Dendritic cell treated with granulocyte-macrophage colony-stimulating factor and Interleukin-4, amounts not matched to agents 40 ng/mL and 50 ng/mL, for 4 days (primary cell): ENCODE results near the gene TSC22D3.

Source experiments
- H3K27ac Mint-ChIP-seq: one replicate; pipeline ENCODE4 v1.8.0; 2022; ENCODE audit warnings: mild to moderate bottlenecking, mixed read lengths
- H3K27me3 Mint-ChIP-seq: one replicate; pipeline ENCODE4 v1.8.0; 2022; ENCODE audit warnings: mild to moderate bottlenecking, mixed read lengths
- H3K36me3 Mint-ChIP-seq: one replicate; pipeline ENCODE4 v1.8.0; 2022; ENCODE audit warnings: low read depth, mixed read lengths
- H3K4me1 Mint-ChIP-seq: one replicate; pipeline ENCODE4 v1.8.0; 2022; ENCODE audit warnings: low read depth, mixed read lengths
- H3K4me3 Mint-ChIP-seq: one replicate; pipeline ENCODE4 v1.8.0; 2022; ENCODE audit warnings: mild to moderate bottlenecking, moderate library complexity, mixed read lengths
- H3K9me3 Mint-ChIP-seq: one replicate; pipeline ENCODE4 v1.8.0; 2022; ENCODE audit warnings: mixed read lengths
- intact Hi-C: fragments of 100-400 bp; cut with micrococcal nuclease; formaldehyde crosslinking; loops from one replicate; pipeline ENCODE4 v1.15.0; 2022

Gene TSC22D3

GRCh38 chrX:107716118-107716684 is 59.4 kb downstream of the TSC22D3 start:
- H3K36me3 Mint-ChIP-seq = peaks cover 37% of the 10 kb centered on the region
- peaks cover 5% of the 10 kb centered on the region for H3K27me3 Mint-ChIP-seq
- no peaks in the 10 kb centered on the region for H3K9me3 Mint-ChIP-seq
- peak overlapping the region; percentile 96 for H3K4me3 Mint-ChIP-seq
- intact Hi-C loops = no loop called here
- H3K4me1 Mint-ChIP-seq = peaks cover 59% of the 10 kb centered on the region
- peak overlapping the region; percentile 91 for H3K27ac Mint-ChIP-seq

- Mint-ChIP-seq H3K27ac (peak overlapping the region; percentile 91), H3K4me1 (peaks cover 63% of the 10 kb centered on the region), H3K9me3 (no peaks in the 10 kb centered on the region), H3K27me3 (peaks cover 5% of the 10 kb centered on the region), H3K36me3 (peaks cover 37% of the 10 kb centered on the region), H3K4me3 (peak overlapping the region; percentile 96)
- intact Hi-C loops = no loop called here
These were observed 60.1 kb downstream of the TSC22D3 start for GRCh38 chrX:107715331-107716117.

- Mint-ChIP-seq H3K4me3 (no peak overlapping the region), H3K27ac (no peak overlapping the region), H3K27me3 (peaks cover 2% of the 10 kb centered on the region), H3K9me3 (no peaks in the 10 kb centered on the region), H3K4me1 (peaks cover 64% of the 10 kb centered on the region), H3K36me3 (peaks cover 37% of the 10 kb centered on the region)
- intact Hi-C loops = no loop called here
These were observed 61.2 kb downstream of the TSC22D3 start for GRCh38 chrX:107714206-107714891.

- intact Hi-C loops = no loop called here
- no peaks in the 10 kb centered on the region for H3K27me3 Mint-ChIP-seq
- peaks cover 37% of the 10 kb centered on the region for H3K36me3 Mint-ChIP-seq
- peak overlapping the region; percentile 98 for H3K27ac Mint-ChIP-seq
- H3K9me3 Mint-ChIP-seq = no peaks in the 10 kb centered on the region
- peaks cover 68% of the 10 kb centered on the region for H3K4me1 Mint-ChIP-seq
- H3K4me3 Mint-ChIP-seq = no peak overlapping the region
These were observed 61.9 kb downstream of the TSC22D3 start for GRCh38 chrX:107713543-107714205.

GRCh38 chrX:107713203-107713542 is 62.4 kb downstream of the TSC22D3 start:
- H3K36me3 Mint-ChIP-seq = peaks cover 37% of the 10 kb centered on the region
- H3K4me1 Mint-ChIP-seq = peaks cover 73% of the 10 kb centered on the region
- peak overlapping the region; percentile 98 for H3K27ac Mint-ChIP-seq
- no peaks in the 10 kb centered on the region for H3K9me3 Mint-ChIP-seq
- H3K4me3 Mint-ChIP-seq = no peak overlapping the region
- H3K27me3 Mint-ChIP-seq = no peaks in the 10 kb centered on the region
- intact Hi-C loops = no loop called here

- Mint-ChIP-seq H3K4me1 (peaks cover 75% of the 10 kb centered on the region), H3K4me3 (no peak overlapping the region), H3K27me3 (no peaks in the 10 kb centered on the region), H3K27ac (peak overlapping the region; percentile 98), H3K9me3 (no peaks in the 10 kb centered on the region), H3K36me3 (peaks cover 37% of the 10 kb centered on the region)
- intact Hi-C loops = no loop called here
These were observed 63.1 kb downstream of the TSC22D3 start for GRCh38 chrX:107712231-107713202.

GRCh38 chrX:107711521-107712181 is 63.9 kb downstream of the TSC22D3 start:
- H3K36me3 Mint-ChIP-seq = peaks cover 36% of the 10 kb centered on the region
- H3K9me3 Mint-ChIP-seq = no peaks in the 10 kb centered on the region
- no peaks in the 10 kb centered on the region for H3K27me3 Mint-ChIP-seq
- intact Hi-C loops = no loop called here
- peak overlapping the region; percentile 54 for H3K4me3 Mint-ChIP-seq
- H3K27ac Mint-ChIP-seq = peak overlapping the region; percentile 98
- H3K4me1 Mint-ChIP-seq = peaks cover 77% of the 10 kb centered on the region

GRCh38 chrX:107710617-107711391 is 64.8 kb downstream of the TSC22D3 start:
- Mint-ChIP-seq H3K27me3 (no peaks in the 10 kb centered on the region), H3K4me1 (peaks cover 80% of the 10 kb centered on the region)

GRCh38 chrX:107709266-107709806 is 66.3 kb downstream of the TSC22D3 start:
- Mint-ChIP-seq H3K27ac (peak overlapping the region; percentile 98), H3K27me3 (no peaks in the 10 kb centered on the region), H3K4me1 (peaks cover 70% of the 10 kb centered on the region), H3K4me3 (no peak overlapping the region), H3K9me3 (no peaks in the 10 kb centered on the region), H3K36me3 (peaks cover 15% of the 10 kb centered on the region)
- intact Hi-C loops = no loop called here

More at GRCh38 chrX:107710617-107711391, 64.8 kb downstream of the TSC22D3 start:
- H3K36me3 Mint-ChIP-seq = peaks cover 28% of the 10 kb centered on the region
- intact Hi-C loops = no loop called here
- H3K4me3 Mint-ChIP-seq = peak overlapping the region; percentile 54
- no peaks in the 10 kb centered on the region for H3K9me3 Mint-ChIP-seq
- peak overlapping the region; percentile 98 for H3K27ac Mint-ChIP-seq

GRCh38 chrX:107708762-107709161 is 66.8 kb downstream of the TSC22D3 start:
- H3K27ac Mint-ChIP-seq = peak overlapping the region; percentile 98
- intact Hi-C loops = no loop called here
- no peaks in the 10 kb centered on the region for H3K27me3 Mint-ChIP-seq
- peaks cover 9% of the 10 kb centered on the region for H3K36me3 Mint-ChIP-seq
- peaks cover 71% of the 10 kb centered on the region for H3K4me1 Mint-ChIP-seq
- no peaks in the 10 kb centered on the region for H3K9me3 Mint-ChIP-seq
- H3K4me3 Mint-ChIP-seq = no peak overlapping the region

GRCh38 chrX:107707866-107708265 is 67.7 kb downstream of the TSC22D3 start:
- Mint-ChIP-seq H3K27ac (no peak overlapping the region), H3K4me1 (peaks cover 62% of the 10 kb centered on the region)
- intact Hi-C loops = no loop called here

GRCh38 chrX:107706309-107706708 is 69.3 kb downstream of the TSC22D3 start:
- Mint-ChIP-seq H3K27me3 (no peaks in the 10 kb centered on the region), H3K27ac (peak overlapping the region; percentile 42), H3K4me1 (peaks cover 52% of the 10 kb centered on the region)

More at GRCh38 chrX:107707866-107708265, 67.7 kb downstream of the TSC22D3 start:
- H3K4me3 Mint-ChIP-seq = no peak overlapping the region
- H3K9me3 Mint-ChIP-seq = no peaks in the 10 kb centered on the region
- no peaks in the 10 kb centered on the region for H3K36me3 Mint-ChIP-seq
- H3K27me3 Mint-ChIP-seq = no peaks in the 10 kb centered on the region

More at GRCh38 chrX:107706309-107706708, 69.3 kb downstream of the TSC22D3 start:
- Mint-ChIP-seq H3K9me3 (no peaks in the 10 kb centered on the region), H3K36me3 (no peaks in the 10 kb centered on the region), H3K4me3 (no peak overlapping the region)
- intact Hi-C loops = no loop called here
